ENCODE results near the gene SC5D. TPM values are rescaled to one million over a fixed set of nuclear protein-coding genes. Genes with fewer than 3 reads are reported as not detected.

The SC5D gene
- total and polyA plus RNA-seq, 7 donors: 6.0 to 33.5 (median 27.2) TPM

DNA sequence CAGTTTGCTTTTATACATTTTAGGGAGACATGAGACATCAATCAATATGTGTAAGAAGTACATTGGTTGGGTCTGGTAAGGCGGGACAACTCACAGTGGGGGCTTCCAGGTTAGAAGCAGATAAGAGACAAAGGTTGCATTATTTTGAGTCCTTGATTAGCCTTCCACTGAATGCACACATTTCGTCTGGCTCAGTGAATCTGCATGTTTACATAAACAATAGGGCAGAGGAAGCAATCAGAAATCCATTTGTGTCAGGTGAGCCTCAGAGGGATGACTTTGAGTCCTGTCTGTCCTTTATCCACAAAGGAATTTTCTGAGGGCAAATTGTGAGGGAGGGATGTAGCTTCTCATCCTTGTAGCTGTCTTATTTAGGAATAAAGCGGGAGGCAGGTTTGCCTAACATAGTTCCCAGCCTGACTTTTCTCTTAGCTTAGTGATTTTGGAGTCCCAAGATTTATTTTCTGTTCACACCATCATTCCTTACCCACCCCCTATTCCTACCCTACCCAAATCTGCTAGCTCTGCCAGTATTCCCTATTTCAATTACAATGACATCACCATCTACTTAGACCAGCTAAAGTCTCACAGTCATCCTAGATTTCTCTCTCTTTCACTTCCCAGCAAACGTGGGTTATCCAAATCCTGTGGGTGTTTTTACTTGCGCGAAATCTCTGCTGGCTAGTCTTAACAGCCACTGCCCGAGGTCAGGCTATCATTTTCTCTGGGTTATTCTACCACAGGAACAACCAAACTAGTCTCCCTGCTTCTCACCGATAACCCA is 2.9 kb downstream of the SC5D start:
- WGBS, 2 donors: 89 to 90% methylated on average over 8 of the region's 8 CpGs
- no peaks in the 10 kb centered on the region for H3K36me3 ChIP-seq
- H3K9me3 ChIP-seq: no peaks in the 10 kb centered on the region
- peaks cover 0 to 35% (median 30%) of the 10 kb centered on the region in 4 donors for H3K4me1 ChIP-seq
- no peak for DNase-seq
- TF ChIP-seq POLR2A (IDR thresholded peaks at IDR 0.05) (no peak), POLR2AphosphoS5 (IDR thresholded peaks at IDR 0.05) (no peak), EP300 (IDR thresholded peaks at IDR 0.05) (no peak)
- TF ChIP-seq, protein P1, sequence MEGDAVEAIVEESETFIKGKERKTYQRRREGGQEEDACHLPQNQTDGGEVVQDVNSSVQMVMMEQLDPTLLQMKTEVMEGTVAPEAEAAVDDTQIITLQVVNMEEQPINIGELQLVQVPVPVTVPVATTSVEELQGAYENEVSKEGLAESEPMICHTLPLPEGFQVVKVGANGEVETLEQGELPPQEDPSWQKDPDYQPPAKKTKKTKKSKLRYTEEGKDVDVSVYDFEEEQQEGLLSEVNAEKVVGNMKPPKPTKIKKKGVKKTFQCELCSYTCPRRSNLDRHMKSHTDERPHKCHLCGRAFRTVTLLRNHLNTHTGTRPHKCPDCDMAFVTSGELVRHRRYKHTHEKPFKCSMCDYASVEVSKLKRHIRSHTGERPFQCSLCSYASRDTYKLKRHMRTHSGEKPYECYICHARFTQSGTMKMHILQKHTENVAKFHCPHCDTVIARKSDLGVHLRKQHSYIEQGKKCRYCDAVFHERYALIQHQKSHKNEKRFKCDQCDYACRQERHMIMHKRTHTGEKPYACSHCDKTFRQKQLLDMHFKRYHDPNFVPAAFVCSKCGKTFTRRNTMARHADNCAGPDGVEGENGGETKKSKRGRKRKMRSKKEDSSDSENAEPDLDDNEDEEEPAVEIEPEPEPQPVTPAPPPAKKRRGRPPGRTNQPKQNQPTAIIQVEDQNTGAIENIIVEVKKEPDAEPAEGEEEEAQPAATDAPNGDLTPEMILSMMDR (IDR thresholded peaks at IDR 0.05): no peak
- H3K27me3 ChIP-seq: no peaks in the 10 kb centered on the region
- H3K27ac ChIP-seq: no peak overlapping the region
- intact Hi-C loops (cut with DNase I): loop anchor here (10.0 kb wide), 1 partner anchor 809 kb away; no protein-coding TSS in a partner anchor
- H3K4me3 ChIP-seq: no peak overlapping the region

DNA sequence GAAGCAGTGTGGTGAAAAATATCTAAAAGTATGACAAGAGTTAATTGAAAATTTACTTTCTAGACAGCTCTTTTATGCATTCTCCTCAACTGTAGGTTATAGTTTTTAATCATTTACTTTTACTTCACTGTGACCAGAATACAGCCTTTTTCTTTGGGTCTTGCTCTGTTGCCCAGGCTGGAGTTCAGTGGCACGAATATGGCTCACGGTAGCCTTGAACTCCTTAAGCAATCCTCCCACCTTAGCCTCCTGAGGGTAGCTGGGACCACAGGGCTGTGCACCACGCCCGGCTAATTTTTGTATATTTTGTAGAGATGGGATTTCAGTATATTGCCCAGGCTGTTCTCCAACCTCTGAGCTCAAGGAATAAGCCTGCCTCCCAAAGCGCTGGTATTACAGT is 5.3 kb downstream of the SC5D start:
- no peak for DNase-seq
- Histone ChIP-seq H3K27ac (no peak overlapping the region), H3K4me3 (no peak overlapping the region), H3K27me3 (no peaks in the 10 kb centered on the region), H3K9me3 (no peaks in the 10 kb centered on the region), H3K36me3 (no peaks in the 10 kb centered on the region), H3K4me1 (peaks cover 0 to 49% (median 32%) of the 10 kb centered on the region in 4 donors)
- intact Hi-C loops (cut with DNase I): loop anchor here (10.0 kb wide), 1 partner anchor 807 kb away; no protein-coding TSS in a partner anchor
- TF ChIP-seq, protein P1 (IDR thresholded peaks at IDR 0.05): no peak
- TF ChIP-seq POLR2A (IDR thresholded peaks at IDR 0.05): no peak
- no peak for TF ChIP-seq POLR2AphosphoS5 (IDR thresholded peaks at IDR 0.05)
- TF ChIP-seq EP300 (IDR thresholded peaks at IDR 0.05): no peak
- WGBS, 2 donors: 96 to 97% methylated on average over 5 of the region's 5 CpGs

DNA sequence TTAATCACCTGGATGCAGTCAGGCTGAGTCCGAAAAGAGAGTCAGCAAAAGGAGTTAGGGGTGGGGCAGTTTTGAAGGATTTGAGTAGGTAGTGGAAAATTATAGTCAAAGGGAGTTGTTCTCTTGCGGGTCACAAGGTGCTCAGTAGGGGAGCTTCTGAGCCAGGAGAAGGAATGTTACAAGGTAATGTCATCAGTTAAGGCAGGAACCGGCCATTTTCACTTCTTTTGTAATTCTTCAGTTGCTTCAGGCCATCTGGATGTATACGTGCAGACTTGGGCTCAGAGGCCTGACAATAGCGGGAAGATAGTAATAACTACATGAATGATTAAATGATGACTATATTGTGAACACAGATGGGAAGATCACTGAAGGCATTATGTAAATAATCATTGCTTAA is 6.2 kb downstream of the SC5D start:
- H3K36me3 ChIP-seq: peaks cover 0 to 6% (median 0%) of the 10 kb centered on the region in 4 donors
- WGBS, 2 donors: 96 to 98% methylated on average over 5 of the region's 5 CpGs
- peaks cover 0 to 44% (median 27%) of the 10 kb centered on the region in 4 donors for H3K4me1 ChIP-seq
- intact Hi-C loops (cut with DNase I): loop anchor here (10.0 kb wide), 1 partner anchor 806 kb away; no protein-coding TSS in a partner anchor
- TF ChIP-seq, protein P1 (IDR thresholded peaks at IDR 0.05): no peak
- TF ChIP-seq POLR2A (IDR thresholded peaks at IDR 0.05): no peak
- TF ChIP-seq POLR2AphosphoS5 (IDR thresholded peaks at IDR 0.05): no peak
- TF ChIP-seq EP300 (IDR thresholded peaks at IDR 0.05): no peak
- H3K27ac ChIP-seq: no peak overlapping the region
- no peaks in the 10 kb centered on the region for H3K27me3 ChIP-seq
- H3K9me3 ChIP-seq: no peaks in the 10 kb centered on the region
- no peak overlapping the region for H3K4me3 ChIP-seq
- no peak for DNase-seq

DNA sequence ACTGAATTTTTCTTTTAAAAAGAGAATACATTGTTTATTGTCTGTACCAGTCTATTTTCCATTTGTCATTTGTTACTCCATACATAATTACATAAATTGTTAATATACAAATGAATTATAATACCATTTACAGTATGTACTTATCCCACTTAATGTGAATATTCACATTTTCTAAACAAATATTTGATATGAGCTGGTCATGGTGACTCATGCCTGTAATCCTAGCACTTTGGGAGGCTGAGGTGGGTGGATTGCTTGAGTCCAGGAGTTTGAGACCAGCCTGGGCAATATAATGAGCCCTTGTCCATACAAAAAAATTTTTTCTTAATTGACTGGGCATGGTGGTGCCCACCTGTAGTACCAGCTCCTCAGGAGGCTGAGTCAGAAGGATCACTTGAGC is 6.8 kb downstream of the SC5D start:
- Histone ChIP-seq H3K4me3 (no peak overlapping the region), H3K36me3 (peaks cover 0 to 13% (median 0%) of the 10 kb centered on the region in 4 donors), H3K4me1 (peaks cover 0 to 38% (median 22%) of the 10 kb centered on the region in 4 donors), H3K27me3 (no peaks in the 10 kb centered on the region), H3K9me3 (no peaks in the 10 kb centered on the region), H3K27ac (no peak overlapping the region)
- intact Hi-C loops (cut with DNase I): loop anchor here (10.0 kb wide), 1 partner anchor 805 kb away; no protein-coding TSS in a partner anchor
- TF ChIP-seq EP300 (IDR thresholded peaks at IDR 0.05) (no peak), POLR2AphosphoS5 (IDR thresholded peaks at IDR 0.05) (no peak), POLR2A (IDR thresholded peaks at IDR 0.05) (no peak)
- TF ChIP-seq, protein P1 (IDR thresholded peaks at IDR 0.05): no peak
- no peak for DNase-seq
